ENCODE results near the gene TAC3. TPM values are rescaled to one million over a fixed set of nuclear protein-coding genes. Genes with fewer than 3 reads are reported as not detected.

TAC3 gene
- total RNA-seq, 1 donor from 2014 or later: not detected

DNA sequence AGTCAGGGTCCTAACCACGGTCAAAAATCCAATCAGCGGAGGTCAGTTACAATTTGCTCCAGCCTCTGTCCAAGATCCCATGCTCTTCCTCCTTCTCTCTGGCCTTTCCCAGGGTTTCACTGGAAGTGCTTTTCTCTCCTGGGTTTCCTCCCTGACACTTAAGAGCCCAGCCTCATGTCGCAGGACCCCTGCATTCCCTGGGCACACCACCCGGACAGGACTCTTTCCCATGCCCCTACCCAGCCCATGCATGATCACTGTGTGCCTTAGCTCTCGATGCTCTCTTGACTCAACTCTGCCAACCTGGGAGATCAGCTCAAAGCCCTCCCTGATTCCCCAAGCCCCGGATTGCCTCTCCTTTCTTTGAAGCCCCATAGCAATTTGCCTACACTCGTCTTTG is 15.5 kb upstream of the TAC3 start:
- Histone ChIP-seq H3K36me3 (no peaks in the 10 kb centered on the region), H3K27ac (no peak overlapping the region), H3K4me3 (no peak overlapping the region), H3K4me1 (no peaks in the 10 kb centered on the region), H3K27me3 (no peaks in the 10 kb centered on the region), H3K9me3 (no peaks in the 10 kb centered on the region)
- no peak for TF ChIP-seq CTCF (IDR thresholded peaks at IDR 0.05)
- DNase-seq (ENCODE audit: low spot score in 2 of 2): no peak
- intact Hi-C loops (cut with DNase I): no loop called here

- DNase-seq (ENCODE audit: low spot score in 2 of 2): no peak
- Histone ChIP-seq H3K36me3 (no peaks in the 10 kb centered on the region), H3K9me3 (no peaks in the 10 kb centered on the region), H3K4me3 (no peak overlapping the region), H3K27me3 (no peaks in the 10 kb centered on the region), H3K27ac (no peak overlapping the region), H3K4me1 (no peaks in the 10 kb centered on the region)
- intact Hi-C loops (cut with DNase I): no loop called here
- no peak for TF ChIP-seq CTCF (IDR thresholded peaks at IDR 0.05)
Observed at GRCh38 chr12:57031138-57031725, 14.9 kb upstream of the TAC3 start.

GRCh38 chr12:57029457-57029856 is 13.1 kb upstream of the TAC3 start:
- no peak for DNase-seq (ENCODE audit: low spot score in 2 of 2)
- intact Hi-C loops (cut with DNase I): no loop called here
- no peak for TF ChIP-seq CTCF (IDR thresholded peaks at IDR 0.05)

DNA sequence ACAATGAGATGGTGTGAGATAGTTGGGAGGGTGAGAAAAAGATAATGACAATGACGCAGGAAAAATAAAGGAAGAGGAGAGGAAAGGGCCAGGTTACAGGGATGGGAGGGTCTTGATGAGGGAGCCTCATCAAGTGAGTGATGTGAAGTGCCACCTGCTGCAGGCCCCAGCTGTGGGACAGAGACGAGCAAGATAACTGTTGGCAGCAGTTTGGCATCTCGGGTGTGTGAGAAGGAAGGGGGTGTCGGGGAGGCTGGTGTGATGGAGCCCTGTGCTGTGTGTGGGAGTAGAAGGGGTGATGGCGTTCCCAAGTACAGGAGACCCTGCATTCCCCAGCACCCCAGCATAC is 11.4 kb upstream of the TAC3 start:
- TF ChIP-seq CTCF (IDR thresholded peaks at IDR 0.05): no peak
- no peaks in the 10 kb centered on the region for H3K9me3 ChIP-seq
- H3K4me1 ChIP-seq: no peaks in the 10 kb centered on the region
- no peak overlapping the region for H3K4me3 ChIP-seq
- intact Hi-C loops (cut with DNase I): no loop called here
- DNase-seq (ENCODE audit: low spot score in 2 of 2): no peak
- no peaks in the 10 kb centered on the region for H3K36me3 ChIP-seq
- H3K27me3 ChIP-seq: no peaks in the 10 kb centered on the region
- no peak overlapping the region for H3K27ac ChIP-seq

More at GRCh38 chr12:57029457-57029856, 13.1 kb upstream of the TAC3 start:
- Histone ChIP-seq H3K9me3 (no peaks in the 10 kb centered on the region), H3K36me3 (no peaks in the 10 kb centered on the region), H3K4me3 (no peak overlapping the region), H3K27me3 (no peaks in the 10 kb centered on the region), H3K27ac (no peak overlapping the region), H3K4me1 (no peaks in the 10 kb centered on the region)

DNA sequence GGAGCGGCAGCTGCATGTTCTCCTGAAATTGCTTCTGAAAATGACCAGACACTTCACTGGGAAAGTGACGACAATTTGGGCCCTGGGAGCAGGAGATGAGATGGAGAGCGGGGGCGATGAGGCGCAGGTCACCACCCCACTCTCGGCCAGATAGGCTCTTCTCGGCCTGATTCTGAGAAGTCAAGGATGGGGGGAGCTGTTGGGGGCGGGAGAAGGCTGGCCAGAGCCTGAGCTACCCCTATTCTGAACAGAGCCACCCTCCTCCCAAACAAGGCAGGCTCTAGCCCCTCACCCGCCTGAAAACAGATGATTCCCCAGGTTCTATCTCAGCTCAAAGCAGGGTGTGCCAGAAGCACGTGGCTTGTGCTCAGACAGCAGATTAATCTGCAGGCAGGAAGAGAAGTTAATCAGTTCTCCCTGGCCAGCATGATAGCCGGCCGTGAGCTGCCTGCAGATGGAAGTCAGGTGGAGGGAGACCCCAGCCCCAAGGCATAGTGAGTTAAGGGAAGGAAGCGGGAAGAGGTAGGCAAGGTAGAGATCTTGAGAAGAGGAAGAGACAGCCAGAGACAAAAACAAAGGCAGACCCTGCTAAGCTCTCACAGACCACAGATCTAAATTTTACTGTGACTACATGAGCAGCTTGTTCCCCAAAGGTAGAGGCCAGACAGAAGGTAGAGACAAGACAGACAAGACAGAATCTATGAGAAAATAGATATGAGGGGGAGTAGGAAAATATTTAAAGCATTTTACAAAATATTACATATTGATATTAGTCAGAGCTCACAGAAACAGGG is 10.9 kb upstream of the TAC3 start:
- H3K4me3 ChIP-seq: no peak overlapping the region
- no peaks in the 10 kb centered on the region for H3K4me1 ChIP-seq
- H3K36me3 ChIP-seq: no peaks in the 10 kb centered on the region
- intact Hi-C loops (cut with DNase I): no loop called here
- H3K27ac ChIP-seq: no peak overlapping the region
- DNase-seq (ENCODE audit: low spot score in 2 of 2): no peak
- TF ChIP-seq CTCF (IDR thresholded peaks at IDR 0.05): no peak
- H3K9me3 ChIP-seq: no peaks in the 10 kb centered on the region
- H3K27me3 ChIP-seq: no peaks in the 10 kb centered on the region

All from ascending aorta (tissue), 2 donors.